ENCODE data around the gene HACD3. TPM values are rescaled to one million over a fixed set of nuclear protein-coding genes. Genes with fewer than 3 reads are reported as not detected.

Gene HACD3
- polyA plus RNA-seq, 4 donors: 161 to 192 (median 191) TPM

Other genes with a start within 250 kb of the HACD3 start
- gene PARP16, start 243.6 kb upstream of the HACD3 start, polyA plus RNA-seq (ENCODE audit: insufficient read length in 4 of 4): 10 to 100 TPM; 17.2 to 19.8 (median 17.6) TPM
- not detected for gene RNU5A-1, start 234.4 kb upstream of the HACD3 start, polyA plus RNA-seq (ENCODE audit: insufficient read length in 4 of 4)
- not detected for gene RNU5B-1, start 225.8 kb upstream of the HACD3 start, polyA plus RNA-seq (ENCODE audit: insufficient read length in 4 of 4)
- gene IGDCC3, start 152.5 kb upstream of the HACD3 start, polyA plus RNA-seq (ENCODE audit: insufficient read length in 4 of 4): 1 to 10 TPM; 8.0 to 8.6 (median 8.4) TPM
- gene IGDCC4, start 107.5 kb upstream of the HACD3 start, polyA plus RNA-seq (ENCODE audit: insufficient read length in 4 of 4): 10 to 100 TPM; 12.2 to 14.4 (median 13.9) TPM
- gene DPP8, start 12.8 kb upstream of the HACD3 start, polyA plus RNA-seq (ENCODE audit: insufficient read length in 4 of 4): 10 to 100 TPM; 24.3 to 32.4 (median 26.5) TPM
- 10 to 100 TPM; 47.1 to 55.5 (median 53.8) TPM for gene INTS14, start 80.7 kb downstream of the HACD3 start, polyA plus RNA-seq (ENCODE audit: insufficient read length in 4 of 4)
- 10 to 100 TPM; 20.5 to 23.2 (median 21.7) TPM for gene SLC24A1, start 91.5 kb downstream of the HACD3 start, polyA plus RNA-seq (ENCODE audit: insufficient read length in 4 of 4)